Activated CD4-positive, alpha-beta T cell treated with anti-CD3 and anti-CD28 coated beads, Interleukin-2, amount 50 U/mL, for 48 hours (primary cell): ENCODE measurements around the gene OR2C3.
"Not testable (repeated sequence)": the region's sequence is repeated elsewhere in the genome, so short reads cannot be mapped to it uniquely, and the experiment has no call there.

Experiments
- DNase-seq, 2 experiments: peaks; one replicate each; pipeline ENCODE4 v3.0.0-alpha.2; 2020

OR2C3 gene

DNA sequence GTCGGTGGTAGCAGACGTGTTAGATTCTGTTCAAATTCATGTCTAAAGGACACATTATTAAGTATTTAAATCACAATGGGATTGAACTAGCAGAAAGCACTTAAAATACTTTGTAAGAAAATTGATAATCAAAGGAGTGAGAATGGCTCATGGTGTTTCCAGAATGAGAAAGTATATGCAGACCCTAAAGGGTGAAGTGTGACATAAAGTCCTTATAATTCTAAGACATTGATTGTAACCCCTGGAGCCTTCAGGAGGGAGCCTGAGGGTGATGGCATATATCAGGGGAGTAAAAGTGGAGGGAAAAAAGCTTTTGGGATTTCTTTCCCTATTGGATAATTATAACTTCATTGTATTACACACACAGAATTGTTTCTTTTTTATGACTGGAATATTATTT is at the start of gene OR2C3:
Gene OR2C3, minus strand, starts transcription at position 101 of the 400 bp plus-strand sequence. CDS start 3,929 bp downstream, outside the sequence.
- DNase-seq = no peak

DNA sequence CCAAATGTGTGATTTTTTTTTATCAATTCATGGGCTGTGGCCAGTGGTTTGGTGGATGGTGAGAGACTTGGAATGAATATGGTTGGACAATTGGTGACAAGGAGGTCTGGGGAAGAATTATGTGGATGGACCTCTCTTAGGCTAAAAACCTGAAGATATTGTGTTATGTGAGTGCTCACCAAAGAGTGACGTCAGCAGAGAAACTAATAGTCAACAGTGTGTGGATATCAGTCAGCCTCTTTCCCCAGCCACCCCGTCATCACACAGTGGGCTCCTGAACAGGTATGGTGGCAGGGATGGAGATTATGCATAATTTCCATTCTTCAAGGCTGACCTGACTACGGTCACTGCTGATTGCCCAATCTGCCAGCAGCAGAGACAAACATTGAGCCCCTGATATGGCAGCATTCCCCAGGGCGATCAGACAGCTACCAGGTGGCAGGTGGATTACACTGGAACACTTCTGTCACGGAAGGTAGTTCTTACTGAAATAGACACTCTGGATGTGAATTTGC is 42.8 kb upstream of the OR2C3 start:
- DNase-seq = no peak

- DNase-seq = no peak
Observed at GRCh38 chr1:247576514-247576913, 40.3 kb upstream of the OR2C3 start.

GRCh38 chr1:247574664-247575063 is 38.4 kb upstream of the OR2C3 start:
- DNase-seq = no peak

GRCh38 chr1:247574236-247574635 is 38.0 kb upstream of the OR2C3 start:
- DNase-seq = no peak

DNA sequence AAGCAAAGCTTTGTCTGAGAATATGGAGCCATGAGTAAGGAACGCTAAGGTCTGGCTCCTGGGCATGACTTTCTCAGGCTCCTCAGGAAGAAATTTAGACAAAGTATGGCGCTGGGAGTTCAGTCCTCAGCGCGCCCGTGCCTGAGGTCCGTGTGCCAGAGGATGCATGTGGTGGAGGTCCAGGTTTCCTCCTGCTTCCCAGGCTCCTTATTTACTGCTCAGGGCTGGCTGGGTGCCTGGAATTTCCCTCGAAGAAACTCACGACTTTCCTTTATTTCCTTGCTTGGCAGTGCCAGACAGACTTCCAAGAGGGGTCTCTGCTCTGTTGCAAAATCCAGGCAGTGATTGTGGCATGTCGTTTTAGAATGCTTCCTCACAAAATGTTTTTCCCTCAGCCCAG is 26.0 kb upstream of the OR2C3 start:
- DNase-seq = no peak

- DNase-seq = no peak
Observed at GRCh38 chr1:247561711-247562110, 25.5 kb upstream of the OR2C3 start.

GRCh38 chr1:247557926-247558674 is 21.9 kb upstream of the OR2C3 start:
- DNase-seq = no peak

GRCh38 chr1:247552231-247552630 is 16.0 kb upstream of the OR2C3 start:
- no peak for DNase-seq

GRCh38 chr1:247551721-247552120 is 15.5 kb upstream of the OR2C3 start:
- DNase-seq = no peak

- peak in 1 of 2 experiments; percentile 7 for DNase-seq
Observed at GRCh38 chr1:247548769-247549182, 12.5 kb upstream of the OR2C3 start, which contains the start of gene GCSAML. Gene GCSAML, plus strand, starts transcription at chr1:247549134. Its CDS starts 58 bp downstream, at chr1:247549192.

GRCh38 chr1:247548092-247548491 is 11.9 kb upstream of the OR2C3 start:
- no peak for DNase-seq

- DNase-seq = no peak
Observed at GRCh38 chr1:247542811-247543210, 6.6 kb upstream of the OR2C3 start.

- DNase-seq = no peak
Observed at GRCh38 chr1:247540581-247540980, 4.3 kb upstream of the OR2C3 start.

DNA sequence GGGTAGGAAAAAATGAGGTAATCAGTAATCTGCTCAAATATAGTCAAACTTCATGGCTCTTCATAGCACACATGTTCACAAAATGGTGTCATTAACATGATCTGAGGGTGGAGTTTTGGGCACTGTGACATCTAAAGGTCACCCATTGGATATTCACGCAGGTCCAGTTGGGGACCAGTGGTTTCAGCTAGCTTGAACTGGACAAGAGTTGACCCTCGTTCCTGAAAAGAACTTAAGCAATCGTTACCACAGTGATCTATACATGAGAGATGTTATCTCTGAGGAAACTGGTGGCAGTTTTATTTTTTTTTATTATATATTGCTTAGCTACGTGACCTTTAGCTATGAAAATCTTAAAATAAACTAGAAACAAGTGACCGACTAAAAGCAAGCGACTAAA is 3.0 kb upstream of the OR2C3 start:
- no peak for DNase-seq

- DNase-seq = no peak
Observed at GRCh38 chr1:247538561-247538960, 2.3 kb upstream of the OR2C3 start.

DNA sequence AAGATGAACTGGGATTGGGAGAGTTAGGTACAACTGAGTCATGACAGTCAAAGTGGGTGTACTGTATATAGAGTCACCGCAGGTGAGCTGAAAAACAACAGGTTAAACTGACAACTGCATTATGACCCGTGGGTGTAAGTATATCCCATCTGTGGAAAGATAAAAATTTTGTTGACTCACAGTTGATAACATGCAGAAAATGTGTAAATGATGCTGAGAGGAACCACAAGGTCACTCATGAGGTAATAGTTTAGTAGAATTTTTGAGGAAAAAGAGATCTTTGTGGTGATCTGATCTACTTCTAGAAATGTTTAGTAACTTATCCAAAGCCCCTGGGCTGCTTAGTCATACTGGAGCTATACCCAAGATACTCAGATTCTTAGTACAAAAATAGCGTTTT is 838 bp downstream of the OR2C3 start:
- no peak for DNase-seq

DNA sequence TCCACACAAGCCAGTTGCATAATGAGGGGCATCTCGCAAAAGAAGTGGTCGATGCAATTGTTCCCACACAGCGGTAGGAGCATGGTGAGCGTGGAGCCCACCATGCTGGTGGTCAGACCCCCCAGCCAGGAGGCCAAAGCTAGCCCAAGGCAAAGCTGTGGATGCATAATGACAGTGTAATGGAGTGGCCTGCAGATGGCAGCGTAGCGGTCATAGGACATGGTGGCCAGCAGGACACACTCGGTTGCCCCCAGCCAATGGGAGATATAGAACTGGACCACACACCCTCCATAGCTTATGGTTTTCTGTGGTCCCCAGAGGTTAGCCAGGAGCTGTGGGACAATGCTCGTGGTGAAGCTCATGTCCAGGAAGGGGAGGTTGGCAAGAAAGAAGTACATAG is 4.3 kb downstream of the OR2C3 start:
- no peak for DNase-seq

GRCh38 chr1:247530785-247531184 is 5.5 kb downstream of the OR2C3 start:
- DNase-seq = no peak

- DNase-seq = no peak
Observed at GRCh38 chr1:247529771-247530355, 6.4 kb downstream of the OR2C3 start.

DNA sequence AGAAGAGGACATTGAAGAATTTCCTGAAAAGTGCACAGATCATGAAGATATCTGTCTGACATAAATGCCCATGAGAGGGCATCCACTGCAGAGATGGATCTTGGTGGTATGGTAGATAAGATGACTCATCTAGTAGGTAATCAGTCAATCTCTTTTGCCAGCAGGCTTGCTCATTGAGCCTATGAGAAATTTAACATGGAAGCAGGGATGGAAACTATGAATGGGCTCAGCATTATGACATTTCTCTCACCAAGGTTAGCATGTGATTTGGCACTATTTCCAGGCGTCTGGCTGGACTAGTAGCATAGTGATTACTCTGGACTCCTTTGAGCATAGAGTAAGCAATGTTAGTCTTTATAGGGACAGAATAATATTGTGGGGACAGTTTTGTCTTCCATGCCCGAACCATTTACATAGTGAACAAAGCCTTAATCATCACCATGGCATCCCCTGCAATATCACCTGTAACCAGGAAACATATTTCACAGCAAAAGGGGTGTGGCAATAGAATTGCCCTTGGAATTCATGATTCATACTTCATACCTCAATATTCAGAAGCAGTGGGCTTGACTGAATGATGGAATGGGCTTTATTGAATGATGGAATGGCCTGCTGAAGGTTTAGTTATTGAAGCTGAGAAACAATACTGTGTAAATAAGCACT is 7.3 kb downstream of the OR2C3 start:
- DNase-seq = no peak

GRCh38 chr1:247521886-247522285 is 14.4 kb downstream of the OR2C3 start:
- not testable (repeated sequence) for DNase-seq

GRCh38 chr1:247518613-247518891 is 17.7 kb downstream of the OR2C3 start:
- DNase-seq = no peak
